Measurements from ENCODE around the gene CTAGE1.
A peak's percentile ranks its signal among the peaks of the same experiment; 100 is the strongest.

The CTAGE1 gene

GRCh38 chr18:22422909-22423548 lies 5.3 kb upstream of the CTAGE1 start:
- ChIA-PET CTCF (interaction anchor here (1.8 kb wide), 1 partner anchor 10 kb away, joined by 4 read pairs; no protein-coding TSS in a partner anchor), POLR2A (no interaction called here)
- TF ChIP-seq, protein P1, sequence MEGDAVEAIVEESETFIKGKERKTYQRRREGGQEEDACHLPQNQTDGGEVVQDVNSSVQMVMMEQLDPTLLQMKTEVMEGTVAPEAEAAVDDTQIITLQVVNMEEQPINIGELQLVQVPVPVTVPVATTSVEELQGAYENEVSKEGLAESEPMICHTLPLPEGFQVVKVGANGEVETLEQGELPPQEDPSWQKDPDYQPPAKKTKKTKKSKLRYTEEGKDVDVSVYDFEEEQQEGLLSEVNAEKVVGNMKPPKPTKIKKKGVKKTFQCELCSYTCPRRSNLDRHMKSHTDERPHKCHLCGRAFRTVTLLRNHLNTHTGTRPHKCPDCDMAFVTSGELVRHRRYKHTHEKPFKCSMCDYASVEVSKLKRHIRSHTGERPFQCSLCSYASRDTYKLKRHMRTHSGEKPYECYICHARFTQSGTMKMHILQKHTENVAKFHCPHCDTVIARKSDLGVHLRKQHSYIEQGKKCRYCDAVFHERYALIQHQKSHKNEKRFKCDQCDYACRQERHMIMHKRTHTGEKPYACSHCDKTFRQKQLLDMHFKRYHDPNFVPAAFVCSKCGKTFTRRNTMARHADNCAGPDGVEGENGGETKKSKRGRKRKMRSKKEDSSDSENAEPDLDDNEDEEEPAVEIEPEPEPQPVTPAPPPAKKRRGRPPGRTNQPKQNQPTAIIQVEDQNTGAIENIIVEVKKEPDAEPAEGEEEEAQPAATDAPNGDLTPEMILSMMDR (IDR thresholded peaks at IDR 0.05; ENCODE audit: insufficient read depth, low read length, missing control alignments) = no peak
- DNase-seq (ENCODE audit: low read depth, low spot score) = no peak
- H3K4me3 ChIP-seq (ENCODE audit: low read depth, low read length) = no peak overlapping the region

- CTCF ChIA-PET = no interaction called here
- no peak overlapping the region for H3K4me3 ChIP-seq (ENCODE audit: low read depth, low read length)
- TF ChIP-seq, protein P1 (IDR thresholded peaks at IDR 0.05; ENCODE audit: insufficient read depth, low read length, missing control alignments) = no peak
- DNase-seq (ENCODE audit: low read depth, low spot score) = no peak
- POLR2A ChIA-PET = no interaction called here
Measured at GRCh38 chr18:22420652-22421051, 2.9 kb upstream of the CTAGE1 start.

DNA sequence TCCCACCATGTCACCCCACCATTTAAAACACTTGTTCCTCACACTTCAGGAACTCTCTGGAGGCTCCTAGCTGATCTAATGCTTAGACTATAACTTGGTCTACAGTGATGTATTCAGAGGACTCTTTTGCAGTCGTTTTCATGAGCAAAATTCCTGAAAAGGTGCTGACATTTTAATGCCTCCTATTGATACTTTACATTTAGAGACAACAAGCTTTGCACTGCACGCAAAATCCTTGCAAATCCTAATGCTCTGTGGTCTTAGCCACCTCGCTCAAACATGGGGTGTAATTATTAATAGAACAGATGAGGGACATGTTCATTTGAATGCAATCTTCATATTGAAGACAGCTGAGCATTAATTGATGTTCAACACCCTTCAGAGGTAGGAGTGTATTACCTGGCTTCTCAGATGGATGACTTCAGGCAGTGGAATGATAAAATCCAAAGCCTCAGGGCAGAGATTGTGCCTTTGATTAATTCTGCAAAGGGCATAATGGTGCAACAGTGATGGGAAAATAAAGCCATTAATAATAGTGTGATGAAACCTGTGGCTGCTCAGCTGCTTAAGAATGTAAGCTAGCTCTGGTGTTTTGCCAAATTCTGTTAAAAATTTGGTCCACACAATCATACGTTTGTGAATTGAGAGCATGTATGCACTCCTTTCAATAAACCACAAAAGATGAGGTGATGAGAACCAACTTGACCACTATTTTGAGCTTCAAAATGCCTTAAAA lies 5.4 kb downstream of the CTAGE1 start:
- H3K4me3 ChIP-seq (ENCODE audit: low read depth, low read length) = no peak overlapping the region
- TF ChIP-seq, protein P1 (IDR thresholded peaks at IDR 0.05; ENCODE audit: insufficient read depth, low read length, missing control alignments) = no peak
- ChIA-PET CTCF (interaction anchor here (0.9 to 1.4 kb wide), 2 partner anchors 9 to 150 kb away, joined by 4 to 6 read pairs; no protein-coding TSS in a partner anchor), POLR2A (no interaction called here)
- peak; percentile 53 for DNase-seq (ENCODE audit: low read depth, low spot score)

DNA sequence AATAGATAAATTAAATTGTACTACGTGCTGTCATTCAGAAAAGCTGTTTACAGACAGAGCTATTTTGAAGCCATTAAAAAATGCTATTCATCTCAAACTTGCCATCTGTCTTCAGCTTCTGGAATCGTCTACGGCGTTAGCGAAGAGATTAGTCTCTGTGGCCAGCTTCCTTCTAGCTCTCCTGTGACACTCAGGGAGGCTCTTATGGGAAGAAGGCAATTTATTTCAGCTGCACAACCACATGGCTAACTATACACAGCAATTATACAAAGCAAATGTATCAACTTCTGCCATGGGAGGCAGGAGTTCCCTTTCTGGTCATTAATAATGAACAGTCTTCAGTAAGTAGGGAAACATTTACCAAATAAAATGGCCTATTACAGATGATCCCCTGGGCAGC lies 6.3 kb downstream of the CTAGE1 start:
- POLR2A ChIA-PET = no interaction called here
- DNase-seq (ENCODE audit: low read depth, low spot score) = no peak
- CTCF ChIA-PET = interaction anchor here (1.4 kb wide), 1 partner anchor 151 kb away, joined by 6 read pairs; no protein-coding TSS in a partner anchor

DNA sequence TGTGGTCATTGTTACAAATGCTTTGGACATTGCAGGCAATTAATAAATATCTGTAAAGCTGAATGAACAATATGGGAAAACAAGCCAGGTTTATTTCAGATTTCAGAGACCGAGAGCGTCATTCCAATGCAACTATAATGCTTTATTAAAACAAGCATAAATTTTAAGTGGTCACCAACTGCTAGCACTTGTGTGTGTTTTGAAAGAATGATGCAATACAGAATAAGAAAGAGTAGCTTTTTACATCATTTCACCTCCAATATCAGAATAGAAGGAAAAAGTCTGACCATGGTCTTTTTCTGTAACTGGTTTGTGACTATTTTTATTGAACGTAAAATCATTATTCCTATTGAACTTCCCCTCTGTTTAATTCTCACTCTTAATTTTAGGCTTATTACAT lies 7.6 kb downstream of the CTAGE1 start:
- POLR2A ChIA-PET = no interaction called here
- no peak for DNase-seq (ENCODE audit: low read depth, low spot score)
- CTCF ChIA-PET = no interaction called here
- TF ChIP-seq, protein P1 (IDR thresholded peaks at IDR 0.05; ENCODE audit: insufficient read depth, low read length, missing control alignments) = no peak
- no peak overlapping the region for H3K4me3 ChIP-seq (ENCODE audit: low read depth, low read length)

More for the DNA sequence above, 6.3 kb downstream of the CTAGE1 start:
- TF ChIP-seq, protein P1 (IDR thresholded peaks at IDR 0.05; ENCODE audit: insufficient read depth, low read length, missing control alignments) = no peak
- H3K4me3 ChIP-seq (ENCODE audit: low read depth, low read length) = no peak overlapping the region

DNA sequence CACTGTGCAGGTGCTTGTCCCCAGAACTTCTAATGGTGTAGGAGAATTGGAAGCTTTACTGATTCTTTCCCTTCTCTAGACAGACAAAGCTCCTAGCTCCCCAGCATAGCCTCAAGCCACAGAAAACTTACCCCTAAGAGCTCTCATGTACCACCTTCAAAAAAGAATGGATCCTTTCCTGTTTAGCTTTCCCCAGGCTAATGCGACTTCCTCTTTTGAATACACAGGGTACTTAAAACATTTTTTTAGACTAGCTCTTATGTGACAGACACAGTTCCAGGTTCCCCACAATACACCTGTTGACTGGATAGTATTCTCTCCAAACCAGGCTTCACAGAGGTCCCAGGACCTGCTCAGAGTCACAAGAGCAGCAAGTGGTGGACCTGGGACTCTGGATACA lies 8.3 kb downstream of the CTAGE1 start:
- TF ChIP-seq, protein P1 (IDR thresholded peaks at IDR 0.05; ENCODE audit: insufficient read depth, low read length, missing control alignments) = no peak
- DNase-seq (ENCODE audit: low read depth, low spot score) = no peak
- no peak overlapping the region for H3K4me3 ChIP-seq (ENCODE audit: low read depth, low read length)
- ChIA-PET CTCF (no interaction called here), POLR2A (no interaction called here)

Measured in AG04449 (cell line).